NOMO-1 (cell line): Measurements from ENCODE around the gene SAMMSON.

Experiments
- DNase-seq, 2 experiments: peaks; one replicate each; lab custom pipeline; 2025; ENCODE audit not compliant: unreplicated experiment in 2 of 2; lab: John Stamatoyannopoulos, UW

Gene SAMMSON

GRCh38 chr3:70006089-70006488 lies 6.6 kb downstream of the SAMMSON start:
- peak; percentile 27 to 72 for DNase-seq

- no peak for DNase-seq
These were observed 10.8 kb downstream of the SAMMSON start for GRCh38 chr3:70010346-70010745.

GRCh38 chr3:70011582-70011981 lies 12.0 kb downstream of the SAMMSON start:
- no peak for DNase-seq

- peak in 1 of 2 experiments; percentile 27 for DNase-seq
These were observed 21.6 kb downstream of the SAMMSON start for GRCh38 chr3:70020906-70021660.

- no peak for DNase-seq
These were observed 28.8 kb downstream of the SAMMSON start for GRCh38 chr3:70028361-70028760.

GRCh38 chr3:70038693-70039092 lies 39.2 kb downstream of the SAMMSON start:
- no peak for DNase-seq

GRCh38 chr3:70040386-70040785 lies 40.9 kb downstream of the SAMMSON start:
- DNase-seq = no peak

- no peak for DNase-seq
These were observed 43.1 kb downstream of the SAMMSON start for GRCh38 chr3:70042641-70043040.

- DNase-seq = no peak
These were observed 50.2 kb downstream of the SAMMSON start for GRCh38 chr3:70049761-70050160.

- DNase-seq = peak; percentile 26 to 64
These were observed 53.8 kb downstream of the SAMMSON start for GRCh38 chr3:70053293-70053692.

- no peak for DNase-seq
These were observed 56.5 kb downstream of the SAMMSON start for GRCh38 chr3:70056081-70056480.

GRCh38 chr3:70057426-70057825 lies 57.9 kb downstream of the SAMMSON start:
- no peak for DNase-seq

- no peak for DNase-seq
These were observed 61.6 kb downstream of the SAMMSON start for GRCh38 chr3:70061096-70061495.

- peak in 1 of 2 experiments; percentile 21 for DNase-seq
These were observed 64.8 kb downstream of the SAMMSON start for GRCh38 chr3:70064194-70064779.

- DNase-seq = no peak
These were observed 66.2 kb downstream of the SAMMSON start for GRCh38 chr3:70065696-70066253.

GRCh38 chr3:70067860-70068521 lies 68.5 kb downstream of the SAMMSON start:
- peak; percentile 19 to 42 for DNase-seq

GRCh38 chr3:70069557-70069956 lies 70.0 kb downstream of the SAMMSON start:
- no peak for DNase-seq

- no peak for DNase-seq
These were observed 71.6 kb downstream of the SAMMSON start for GRCh38 chr3:70071138-70071537.

- DNase-seq = no peak
These were observed 72.6 kb downstream of the SAMMSON start for GRCh38 chr3:70072180-70072579.

GRCh38 chr3:70072754-70073153 lies 73.2 kb downstream of the SAMMSON start:
- no peak for DNase-seq

GRCh38 chr3:70075101-70075500 lies 75.6 kb downstream of the SAMMSON start:
- DNase-seq = no peak

GRCh38 chr3:70076396-70076795 lies 76.9 kb downstream of the SAMMSON start:
- DNase-seq = no peak
